H9 (cell line): ENCODE results near the gene ZNF236. TPM values are rescaled to one million over a fixed set of nuclear protein-coding genes. Genes with fewer than 3 reads are reported as not detected.

Experiments used
- DNase-seq: peaks from one replicate; pipeline ENCODE4 v3.0.0-alpha.2; 2017
- H2AFZ ChIP-seq: one replicate; pipeline ENCODE4 v1.6.1; 2013; ENCODE audit warnings: mild to moderate bottlenecking, low read length, control low read depth, moderate library complexity
- H2AK5ac ChIP-seq: 2 replicates; pipeline ENCODE4 v1.6.1; 2013; ENCODE audit warnings: low read length, control low read depth, mixed read lengths; ENCODE audit not compliant: insufficient read length
- H2BK120ac ChIP-seq: one replicate; pipeline ENCODE4 v1.6.1; 2013; ENCODE audit warnings: low read depth, mild to moderate bottlenecking, low read length, control low read depth, inconsistent platforms; ENCODE audit not compliant: poor library complexity, severe bottlenecking
- H2BK12ac ChIP-seq: 2 replicates; pipeline ENCODE4 v1.6.1; 2013; ENCODE audit warnings: low read length, control low read depth, mixed read lengths, low read depth; ENCODE audit not compliant: insufficient read length
- H2BK15ac ChIP-seq: 2 replicates; pipeline ENCODE4 v1.6.1; 2013; ENCODE audit warnings: low read depth, low read length, control low read depth
- H2BK20ac ChIP-seq: one replicate; pipeline ENCODE4 v1.6.1; 2013; ENCODE audit warnings: low read depth, mild to moderate bottlenecking, low read length, control low read depth, inconsistent platforms; ENCODE audit not compliant: poor library complexity, severe bottlenecking
- H2BK5ac ChIP-seq: 2 replicates; pipeline ENCODE4 v1.6.1; 2013; ENCODE audit warnings: low read length, control low read depth, mixed read lengths; ENCODE audit not compliant: insufficient read length
- H3K14ac ChIP-seq: 2 replicates; pipeline ENCODE4 v1.6.1; 2013; ENCODE audit warnings: low read length, control low read depth; ENCODE audit not compliant: insufficient read depth
- H3K18ac ChIP-seq: 2 replicates; pipeline ENCODE4 v1.6.1; 2013; ENCODE audit warnings: low read depth, mild to moderate bottlenecking, mixed read lengths, low read length, control low read depth; ENCODE audit not compliant: insufficient read length
- H3K23ac ChIP-seq: 2 replicates; pipeline ENCODE4 v1.6.1; 2013; ENCODE audit warnings: low read length, control low read depth, mixed read lengths, low read depth; ENCODE audit not compliant: insufficient read length
- H3K23me2 ChIP-seq: 2 replicates; pipeline ENCODE4 v1.6.1; 2013; ENCODE audit warnings: low read depth, mild to moderate bottlenecking, mixed read lengths, low read length, control low read depth; ENCODE audit not compliant: insufficient read length, poor library complexity, severe bottlenecking
- H3K27ac ChIP-seq: 2 replicates; pipeline ENCODE4 v1.5.1; 2013; ENCODE audit warnings: low read length, control low read depth, mixed read lengths, low read depth; ENCODE audit not compliant: insufficient read length
- H3K27me3 ChIP-seq: 2 replicates; pipeline ENCODE4 v1.6.1; 2013; ENCODE audit warnings: low read length, control low read depth, inconsistent platforms; ENCODE audit not compliant: insufficient read depth
- H3K4ac ChIP-seq: 2 replicates; pipeline ENCODE4 v1.6.1; 2013; ENCODE audit warnings: low read depth, mild to moderate bottlenecking, control low read depth, inconsistent platforms, low read length, moderate library complexity
- H3K4me1 ChIP-seq: 2 replicates; pipeline ENCODE4 v1.6.1; 2013; ENCODE audit warnings: low read length, control low read depth, inconsistent platforms; ENCODE audit not compliant: insufficient read depth
- H3K4me2 ChIP-seq: 2 replicates; pipeline ENCODE4 v1.6.1; 2013; ENCODE audit warnings: low read length, control low read depth, mixed read lengths; ENCODE audit not compliant: insufficient read length, insufficient read depth
- H3K56ac ChIP-seq: 2 replicates; pipeline ENCODE4 v1.6.1; 2013; ENCODE audit warnings: low read depth, mild to moderate bottlenecking, mixed read lengths, low read length, control low read depth; ENCODE audit not compliant: insufficient read length
- H3K79me1 ChIP-seq: 2 replicates; pipeline ENCODE4 v1.6.1; 2013; ENCODE audit warnings: low read depth, mild to moderate bottlenecking, moderate library complexity, low read length, control low read depth, inconsistent platforms; ENCODE audit not compliant: insufficient read depth, poor library complexity, severe bottlenecking
- H3K79me2 ChIP-seq: 2 replicates; pipeline ENCODE4 v1.6.1; 2013; ENCODE audit warnings: low read length, control low read depth, inconsistent platforms; ENCODE audit not compliant: insufficient read depth
- H3K9ac ChIP-seq: 2 replicates; pipeline ENCODE4 v1.6.1; 2013; ENCODE audit warnings: low read length, control low read depth, mixed read lengths; ENCODE audit not compliant: insufficient read length; ENCODE audit errors: extremely low read depth
- H3K9me3 ChIP-seq: one replicate; pipeline ENCODE4 v1.6.1; 2013; ENCODE audit warnings: low read depth, low read length, inconsistent platforms; ENCODE audit not compliant: control insufficient read depth
- H3T11ph ChIP-seq: one replicate; pipeline ENCODE4 v1.6.1; 2013; ENCODE audit warnings: mild to moderate bottlenecking, low read length, control low read depth, inconsistent platforms
- H4K20me1 ChIP-seq: one replicate; pipeline ENCODE4 v1.6.1; 2013; ENCODE audit not compliant: control insufficient read depth, insufficient read length, insufficient read depth
- H4K5ac ChIP-seq: 2 replicates; pipeline ENCODE4 v1.6.1; 2013; ENCODE audit warnings: low read depth, mild to moderate bottlenecking, mixed read lengths, low read length, control low read depth; ENCODE audit not compliant: insufficient read length
- H4K8ac ChIP-seq: replicated peaks from 2 replicates; pipeline ENCODE4 v1.6.1; 2013; ENCODE audit warnings: low read length, control low read depth, mixed read lengths, low read depth; ENCODE audit not compliant: insufficient read length
- H4K91ac ChIP-seq: 2 replicates; pipeline ENCODE4 v1.6.1; 2013; ENCODE audit warnings: low read depth, mild to moderate bottlenecking, moderate library complexity, mixed read lengths, low read length, control low read depth; ENCODE audit not compliant: insufficient read length
- H3K27ac Mint-ChIP-seq, 3 experiments: 2 replicates in 2 of 3; 3 replicates in 1 of 3; pipeline ENCODE4 v1.8.0; 2020 to 2021; ENCODE audit warnings: mixed read lengths in 3 of 3, mild to moderate bottlenecking in 1 of 3, moderate library complexity in 1 of 3
- H3K27me3 Mint-ChIP-seq: 2 replicates; pipeline ENCODE4 v1.8.0; 2021; ENCODE audit warnings: low read depth, mild to moderate bottlenecking, moderate library complexity, mixed read lengths
- H3K36me3 Mint-ChIP-seq, 3 experiments: 2 replicates in 2 of 3; 3 replicates in 1 of 3; pipeline ENCODE4 v1.8.0; 2020 to 2021; ENCODE audit warnings: low read depth in 3 of 3, mixed read lengths in 3 of 3; ENCODE audit not compliant: insufficient read depth in 1 of 3
- H3K4me1 Mint-ChIP-seq, 2 experiments: 2 replicates each; pipeline ENCODE4 v1.8.0; 2020; ENCODE audit warnings: mixed read lengths in 2 of 2
- H3K4me3 Mint-ChIP-seq, 2 experiments: 2 replicates in 1 of 2; 3 replicates in 1 of 2; pipeline ENCODE4 v1.8.0; 2020 to 2021; ENCODE audit warnings: mild to moderate bottlenecking in 2 of 2, mixed read lengths in 2 of 2, moderate library complexity in 1 of 2
- H3K9me3 Mint-ChIP-seq, 2 experiments: 2 replicates in 1 of 2; 3 replicates in 1 of 2; pipeline ENCODE4 v1.8.0; 2020; ENCODE audit warnings: mild to moderate bottlenecking in 2 of 2, mixed read lengths in 2 of 2, moderate library complexity in 1 of 2
- WGBS: extraction: QIAGEN DNeasy Blood & Tissue Kit; methylation state at CpG from one replicate; pipeline ENCODE4 v1.1.7; 2013; ENCODE audit warnings: missing lambda C conversion rate, low lambda C conversion rate, mixed read lengths; ENCODE audit not compliant: insufficient read length; ENCODE audit errors: extremely low coverage; 5-methylcytosine and 5-hydroxymethylcytosine counted together
- total RNA-seq: library from RNA; stranded (reverse); gene quantifications from 2 replicates; pipeline ENCODE4 v1.2.1, GENCODE V29; 2021
- TF ChIP-seq, protein P1 (sequence below): fragments of 200-600 bp; sonication (generic); conservative IDR thresholded peaks from 3 replicates; pipeline ENCODE4 v1.8.0; 2021; ENCODE audit warnings: antibody characterized with exemption, mild to moderate bottlenecking

ZNF236 gene
- total RNA-seq, 1 experiment from 2014 or later: 16.0 TPM

DNA sequence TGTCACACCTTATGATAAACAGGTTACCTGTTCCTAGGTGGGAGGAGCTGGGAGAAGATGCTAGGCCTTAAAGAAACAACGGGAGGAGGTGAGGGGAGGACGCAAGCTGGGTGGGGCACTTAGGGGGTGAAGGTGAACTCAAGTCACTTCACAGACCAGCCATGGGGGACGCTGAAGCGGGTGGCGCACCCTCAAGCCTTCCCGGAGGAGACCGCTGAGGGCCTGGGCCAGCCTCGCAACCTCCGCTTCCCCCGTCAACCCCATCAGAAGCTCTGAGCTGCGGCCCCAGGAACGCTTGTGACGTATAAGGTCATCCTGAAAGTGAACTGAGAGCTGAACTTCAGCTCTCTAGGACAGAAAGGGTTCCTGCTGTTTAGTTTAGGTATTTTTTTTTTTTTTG, 176.7 kb downstream of the ZNF236 start:
- Mint-ChIP-seq H3K36me3 (no peaks in the 10 kb centered on the region; a peak in 1 of 7 replicates), H3K27me3 (no peaks in the 10 kb centered on the region; the same call in none of the 2 replicates), H3K9me3 (no peaks in the 10 kb centered on the region), H3K4me1 (peaks cover 14 to 20% of the 10 kb centered on the region in 2 experiments), H3K27ac (peak overlapping the region in 1 of 3 experiments; percentile 6; a peak in 1 of 7 replicates), H3K4me3 (no peak overlapping the region)
- Histone ChIP-seq H3K79me2 (no peaks in the 10 kb centered on the region), H3K23me2 (no peaks in the 10 kb centered on the region), H3K18ac (no peak overlapping the region), H3K27me3 (no peaks in the 10 kb centered on the region), H2BK15ac (no peak overlapping the region), H3K4me2 (no peak overlapping the region), H2AK5ac (no peak overlapping the region), H3K27ac (no peak overlapping the region), H3K79me1 (no peaks in the 10 kb centered on the region), H3K23ac (no peak overlapping the region), H2BK12ac (no peak overlapping the region), H2BK20ac (no peak overlapping the region), H2BK120ac (no peak overlapping the region), H3K4me1 (no peaks in the 10 kb centered on the region), H3K56ac (no peak overlapping the region), H3T11ph (no peak overlapping the region), H4K91ac (no peak overlapping the region), H4K8ac (no peak overlapping the region), H3K9me3 (no peaks in the 10 kb centered on the region), H4K20me1 (no peaks in the 10 kb centered on the region), H3K9ac (no peak overlapping the region), H3K4ac (no peak overlapping the region), H4K5ac (no peak overlapping the region), H2AFZ (no peak overlapping the region), H3K14ac (no peak overlapping the region), H2BK5ac (no peak overlapping the region)
- no CpG with 5 or more reads among the region's 13 CpGs for WGBS
- TF ChIP-seq, protein P1, sequence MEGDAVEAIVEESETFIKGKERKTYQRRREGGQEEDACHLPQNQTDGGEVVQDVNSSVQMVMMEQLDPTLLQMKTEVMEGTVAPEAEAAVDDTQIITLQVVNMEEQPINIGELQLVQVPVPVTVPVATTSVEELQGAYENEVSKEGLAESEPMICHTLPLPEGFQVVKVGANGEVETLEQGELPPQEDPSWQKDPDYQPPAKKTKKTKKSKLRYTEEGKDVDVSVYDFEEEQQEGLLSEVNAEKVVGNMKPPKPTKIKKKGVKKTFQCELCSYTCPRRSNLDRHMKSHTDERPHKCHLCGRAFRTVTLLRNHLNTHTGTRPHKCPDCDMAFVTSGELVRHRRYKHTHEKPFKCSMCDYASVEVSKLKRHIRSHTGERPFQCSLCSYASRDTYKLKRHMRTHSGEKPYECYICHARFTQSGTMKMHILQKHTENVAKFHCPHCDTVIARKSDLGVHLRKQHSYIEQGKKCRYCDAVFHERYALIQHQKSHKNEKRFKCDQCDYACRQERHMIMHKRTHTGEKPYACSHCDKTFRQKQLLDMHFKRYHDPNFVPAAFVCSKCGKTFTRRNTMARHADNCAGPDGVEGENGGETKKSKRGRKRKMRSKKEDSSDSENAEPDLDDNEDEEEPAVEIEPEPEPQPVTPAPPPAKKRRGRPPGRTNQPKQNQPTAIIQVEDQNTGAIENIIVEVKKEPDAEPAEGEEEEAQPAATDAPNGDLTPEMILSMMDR: no peak
- no peak for DNase-seq
